SK-N-SH (cell line): Measurements from ENCODE around the gene IMMT. TPM values are rescaled to one million over a fixed set of nuclear protein-coding genes. Genes with fewer than 3 reads are reported as not detected.

Experiments
- CTCF ChIA-PET: fragments of 300-600, 350-600 bp; formaldehyde crosslinking; extraction: SDS; loops from one replicate; lab custom pipeline; 2021; lab: Yijun Ruan, JAX
- POLR2A ChIA-PET: fragments of 350-600 bp; sonication (Branson Sonifier 250); formaldehyde crosslinking; extraction: SDS; loops from one replicate; lab custom pipeline; 2020; ENCODE audit warnings: antibody characterized with exemption, inconsistent platforms; lab: Yijun Ruan, JAX
- DNase-seq: peaks from one replicate; pipeline ENCODE4 v3.0.0; 2012
- H2AFZ ChIP-seq: fragments of 200-600 bp; sonication (generic); 2 replicates; pipeline ENCODE4 v1.8.1; 2016; ENCODE audit warnings: antibody characterized with exemption, mild to moderate bottlenecking, low read depth
- H3F3A ChIP-seq: fragments of 200-600 bp; sonication (generic); replicated peaks from 2 replicates; pipeline ENCODE3; 2016; ENCODE audit warnings: antibody characterized with exemption, mild to moderate bottlenecking; ENCODE audit not compliant: insufficient read depth
- H3K27ac ChIP-seq, 2 experiments: fragments of 200-500 bp in 1 of 2; fragments of 200-600 bp in 1 of 2; sonication (Bioruptor generic) in 1 of 2; sonication (generic), shearing (Covaris generic) in 1 of 2; 2 replicates each; pipeline versions ENCODE4 v1.5.1 to v1.6.1; 2014 to 2016; ENCODE audit warnings: low read depth in 2 of 2, inconsistent platforms in 1 of 2, low read length in 1 of 2, mild to moderate bottlenecking in 1 of 2, mixed read lengths in 1 of 2
- H3K27me3 ChIP-seq: fragments of 200-600 bp; sonication (generic), shearing (Covaris generic); 2 replicates; pipeline ENCODE4 v1.6.1; 2016; ENCODE audit warnings: mixed run types; ENCODE audit not compliant: insufficient read depth
- H3K36me3 ChIP-seq, 2 experiments: fragments of 200-500 bp in 1 of 2; fragments of 200-600 bp in 1 of 2; sonication (Bioruptor generic) in 1 of 2; sonication (generic) in 1 of 2; replicated peaks in 1 of 2; 2 replicates each; pipeline versions ENCODE3 to v1.5.1; 2014 to 2016; ENCODE audit warnings: low read length in 1 of 2, mild to moderate bottlenecking in 1 of 2; ENCODE audit not compliant: insufficient read depth in 2 of 2, control insufficient read depth in 1 of 2
- H3K4me1 ChIP-seq, 2 experiments: fragments of 200-500 bp in 1 of 2; fragments of 200-600 bp in 1 of 2; sonication (Bioruptor generic) in 1 of 2; sonication (generic), shearing (Covaris generic) in 1 of 2; 2 replicates each; pipeline versions ENCODE4 v1.5.1 to v1.6.1; 2014 to 2016; ENCODE audit warnings: low read depth in 1 of 2, low read length in 1 of 2, mixed run types in 1 of 2; ENCODE audit not compliant: insufficient read depth in 2 of 2, control insufficient read depth in 1 of 2
- H3K4me2 ChIP-seq: fragments of 200-600 bp; sonication (generic), shearing (Covaris generic); 2 replicates; pipeline ENCODE4 v1.6.1; 2017; ENCODE audit warnings: mixed run types
- H3K4me3 ChIP-seq, 2 experiments: fragments of 200-500 bp in 1 of 2; fragments of 200-600 bp in 1 of 2; sonication (Bioruptor generic) in 1 of 2; sonication (generic), shearing (Covaris generic) in 1 of 2; 2 replicates each; pipeline versions ENCODE4 v1.5.1 to v1.8.1; 2014 to 2016; ENCODE audit warnings: low read depth in 2 of 2, inconsistent platforms in 1 of 2, low read length in 1 of 2, mild to moderate bottlenecking in 1 of 2, mixed read lengths in 1 of 2, moderate library complexity in 1 of 2
- H3K79me2 ChIP-seq: fragments of 200-600 bp; sonication (generic); 2 replicates; pipeline ENCODE4 v1.8.1; 2017; ENCODE audit warnings: mild to moderate bottlenecking; ENCODE audit not compliant: insufficient read depth
- H3K9ac ChIP-seq: fragments of 200-600 bp; sonication (generic); 2 replicates; pipeline ENCODE4 v1.6.1; 2017; ENCODE audit warnings: mixed run types
- H3K9me2 ChIP-seq: fragments of 200-600 bp; sonication (generic); 2 replicates; pipeline ENCODE4 v1.6.1; 2017; ENCODE audit warnings: mixed run types
- H3K9me3 ChIP-seq: fragments of 200-600 bp; sonication (generic); 2 replicates; pipeline ENCODE4 v1.6.1; 2017; ENCODE audit warnings: mixed run types, mild to moderate bottlenecking, moderate library complexity
- H4K20me1 ChIP-seq: fragments of 200-600 bp; sonication (generic); 2 replicates; pipeline ENCODE4 v1.6.1; 2017; ENCODE audit warnings: mild to moderate bottlenecking, mixed run types; ENCODE audit not compliant: insufficient read depth
- FOSL2 ChIP-seq: IDR thresholded peaks from 2 replicates; pipeline ENCODE4 v1.4.0; 2012; ENCODE audit warnings: low read depth, mild to moderate bottlenecking, moderate library complexity, borderline replicate concordance
- FOXJ3 ChIP-seq: sonication (generic); formaldehyde crosslinking; IDR thresholded peaks from 2 replicates; pipeline ENCODE4 v1.5.1; 2020; ENCODE audit warnings: mild to moderate bottlenecking, missing genetic modification reagents
- TCF12 ChIP-seq: IDR thresholded peaks from 2 replicates; pipeline ENCODE4 v1.4.0; 2012
- YY1 ChIP-seq: IDR thresholded peaks from 2 replicates; pipeline ENCODE4 v1.4.0; 2012; ENCODE audit warnings: low read depth, mild to moderate bottlenecking
- WGBS: methylation state at CpG from one replicate; pipeline ENCODE4 v1.1.6; 2017; ENCODE audit warnings: low lambda C conversion rate; 5-methylcytosine and 5-hydroxymethylcytosine counted together
- polyA plus RNA-seq, 3 experiments: library from polyadenylated mRNA; depleted of rRNA; stranded (reverse); fragments of >200 nt; gene quantifications; 2 replicates each; pipeline ENCODE4 v1.2.3, GENCODE V29; 2012
- TF ChIP-seq, protein P1 (sequence below): fragments of 200-600 bp; sonication (generic); IDR thresholded peaks from 2 replicates; pipeline ENCODE4 v1.6.1; 2017; ENCODE audit warnings: antibody characterized with exemption, mild to moderate bottlenecking, moderate library complexity
- TF ChIP-seq, protein P2 (sequence below): IDR thresholded peaks from 2 replicates; pipeline ENCODE4 v1.4.0; 2012; ENCODE audit warnings: low read depth
- TF ChIP-seq, protein P3 (sequence below): IDR thresholded peaks from 2 replicates; pipeline ENCODE4; 2012
- TF ChIP-seq, protein P4 (sequence below): IDR thresholded peaks from 2 replicates; pipeline ENCODE4 v1.6.1; 2012; ENCODE audit warnings: mild to moderate bottlenecking, low read depth, low read length, moderate library complexity

Gene IMMT
- polyA plus RNA-seq, 1 of the 3 experiments (the other 2 are of a cell fraction): 36.3 TPM

DNA sequence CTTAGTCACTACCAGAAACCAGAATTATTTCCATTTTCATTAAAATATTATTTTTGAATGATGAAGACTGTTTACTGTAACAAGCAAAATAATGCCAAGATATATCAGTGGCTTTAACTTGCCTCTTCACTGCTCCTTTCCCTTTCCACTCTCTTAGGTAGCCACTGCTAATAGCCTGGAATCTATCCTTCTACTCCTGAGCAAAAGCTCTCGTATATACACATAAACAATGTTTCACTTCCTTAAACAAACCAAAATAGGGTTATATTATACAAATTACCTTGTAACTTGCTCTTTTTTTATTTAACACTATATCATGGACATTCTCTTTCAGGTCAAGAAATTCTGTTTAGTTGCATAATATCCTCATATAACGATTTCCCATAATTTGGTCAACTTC is 20.8 kb downstream of the IMMT start:
- no peak overlapping the region for H2AFZ ChIP-seq
- peaks cover 10% of the 10 kb centered on the region for H3F3A ChIP-seq
- peaks cover 2 to 16% of the 10 kb centered on the region in 2 experiments; a peak in 2 of 4 replicates for H3K4me1 ChIP-seq
- ChIA-PET CTCF (no interaction called here), POLR2A (no interaction called here)
- DNase-seq: no peak
- WGBS: 97% methylated on average over 2 of the region's 2 CpGs
- no peak overlapping the region for H3K4me3 ChIP-seq
- H3K9ac ChIP-seq: no peak overlapping the region
- H3K4me2 ChIP-seq: no peak overlapping the region
- H3K36me3 ChIP-seq: peaks cover 47 to 62% of the 10 kb centered on the region in 2 experiments
- H3K9me2 ChIP-seq: no peaks in the 10 kb centered on the region
- TF ChIP-seq FOSL2 (no peak), TCF12 (no peak)
- TF ChIP-seq, protein P1, sequence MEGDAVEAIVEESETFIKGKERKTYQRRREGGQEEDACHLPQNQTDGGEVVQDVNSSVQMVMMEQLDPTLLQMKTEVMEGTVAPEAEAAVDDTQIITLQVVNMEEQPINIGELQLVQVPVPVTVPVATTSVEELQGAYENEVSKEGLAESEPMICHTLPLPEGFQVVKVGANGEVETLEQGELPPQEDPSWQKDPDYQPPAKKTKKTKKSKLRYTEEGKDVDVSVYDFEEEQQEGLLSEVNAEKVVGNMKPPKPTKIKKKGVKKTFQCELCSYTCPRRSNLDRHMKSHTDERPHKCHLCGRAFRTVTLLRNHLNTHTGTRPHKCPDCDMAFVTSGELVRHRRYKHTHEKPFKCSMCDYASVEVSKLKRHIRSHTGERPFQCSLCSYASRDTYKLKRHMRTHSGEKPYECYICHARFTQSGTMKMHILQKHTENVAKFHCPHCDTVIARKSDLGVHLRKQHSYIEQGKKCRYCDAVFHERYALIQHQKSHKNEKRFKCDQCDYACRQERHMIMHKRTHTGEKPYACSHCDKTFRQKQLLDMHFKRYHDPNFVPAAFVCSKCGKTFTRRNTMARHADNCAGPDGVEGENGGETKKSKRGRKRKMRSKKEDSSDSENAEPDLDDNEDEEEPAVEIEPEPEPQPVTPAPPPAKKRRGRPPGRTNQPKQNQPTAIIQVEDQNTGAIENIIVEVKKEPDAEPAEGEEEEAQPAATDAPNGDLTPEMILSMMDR: no peak
- TF ChIP-seq, protein P2, sequence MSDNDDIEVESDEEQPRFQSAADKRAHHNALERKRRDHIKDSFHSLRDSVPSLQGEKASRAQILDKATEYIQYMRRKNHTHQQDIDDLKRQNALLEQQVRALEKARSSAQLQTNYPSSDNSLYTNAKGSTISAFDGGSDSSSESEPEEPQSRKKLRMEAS: no peak
- TF ChIP-seq, protein P3, sequence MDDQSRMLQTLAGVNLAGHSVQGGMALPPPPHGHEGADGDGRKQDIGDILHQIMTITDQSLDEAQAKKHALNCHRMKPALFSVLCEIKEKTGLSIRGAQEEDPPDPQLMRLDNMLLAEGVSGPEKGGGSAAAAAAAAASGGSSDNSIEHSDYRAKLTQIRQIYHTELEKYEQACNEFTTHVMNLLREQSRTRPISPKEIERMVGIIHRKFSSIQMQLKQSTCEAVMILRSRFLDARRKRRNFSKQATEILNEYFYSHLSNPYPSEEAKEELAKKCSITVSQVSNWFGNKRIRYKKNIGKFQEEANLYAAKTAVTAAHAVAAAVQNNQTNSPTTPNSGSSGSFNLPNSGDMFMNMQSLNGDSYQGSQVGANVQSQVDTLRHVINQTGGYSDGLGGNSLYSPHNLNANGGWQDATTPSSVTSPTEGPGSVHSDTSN: no peak
- peaks cover 40% of the 10 kb centered on the region for H3K79me2 ChIP-seq
- no peaks in the 10 kb centered on the region for H3K9me3 ChIP-seq
- no peaks in the 10 kb centered on the region for H4K20me1 ChIP-seq
- no peak overlapping the region for H3K27ac ChIP-seq
- H3K27me3 ChIP-seq: no peaks in the 10 kb centered on the region

DNA sequence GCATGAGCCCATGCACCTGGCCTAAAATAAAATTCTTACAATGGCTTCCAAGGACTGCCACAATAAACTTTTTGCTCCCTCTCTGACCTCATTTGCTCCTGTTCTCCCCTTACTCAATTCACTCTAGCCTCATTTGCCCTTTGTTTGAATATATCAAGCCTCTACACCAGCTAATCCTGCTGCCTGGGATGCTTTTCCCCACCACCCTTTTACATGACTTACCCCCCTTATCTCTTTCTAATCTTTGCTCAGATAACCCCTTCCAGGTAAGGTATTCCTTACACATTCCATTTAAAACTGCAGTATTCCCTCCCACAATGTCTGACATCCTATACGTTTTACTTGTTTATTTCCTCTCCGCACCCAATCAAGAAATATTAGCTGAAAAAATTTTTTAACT is 22.7 kb downstream of the IMMT start:
- no peak overlapping the region for H3K27ac ChIP-seq
- ChIA-PET CTCF (no interaction called here), POLR2A (no interaction called here)
- peaks cover 12% of the 10 kb centered on the region for H3F3A ChIP-seq
- peaks cover 53 to 60% of the 10 kb centered on the region in 2 experiments for H3K36me3 ChIP-seq
- no peaks in the 10 kb centered on the region for H3K27me3 ChIP-seq
- peaks cover 43% of the 10 kb centered on the region for H3K79me2 ChIP-seq
- no peak overlapping the region for H3K4me2 ChIP-seq
- WGBS: 39% methylated on average over 2 of the region's 2 CpGs
- no peak for TF ChIP-seq FOXJ3 (CRISPR knock-in tag)
- TF ChIP-seq, protein P4, sequence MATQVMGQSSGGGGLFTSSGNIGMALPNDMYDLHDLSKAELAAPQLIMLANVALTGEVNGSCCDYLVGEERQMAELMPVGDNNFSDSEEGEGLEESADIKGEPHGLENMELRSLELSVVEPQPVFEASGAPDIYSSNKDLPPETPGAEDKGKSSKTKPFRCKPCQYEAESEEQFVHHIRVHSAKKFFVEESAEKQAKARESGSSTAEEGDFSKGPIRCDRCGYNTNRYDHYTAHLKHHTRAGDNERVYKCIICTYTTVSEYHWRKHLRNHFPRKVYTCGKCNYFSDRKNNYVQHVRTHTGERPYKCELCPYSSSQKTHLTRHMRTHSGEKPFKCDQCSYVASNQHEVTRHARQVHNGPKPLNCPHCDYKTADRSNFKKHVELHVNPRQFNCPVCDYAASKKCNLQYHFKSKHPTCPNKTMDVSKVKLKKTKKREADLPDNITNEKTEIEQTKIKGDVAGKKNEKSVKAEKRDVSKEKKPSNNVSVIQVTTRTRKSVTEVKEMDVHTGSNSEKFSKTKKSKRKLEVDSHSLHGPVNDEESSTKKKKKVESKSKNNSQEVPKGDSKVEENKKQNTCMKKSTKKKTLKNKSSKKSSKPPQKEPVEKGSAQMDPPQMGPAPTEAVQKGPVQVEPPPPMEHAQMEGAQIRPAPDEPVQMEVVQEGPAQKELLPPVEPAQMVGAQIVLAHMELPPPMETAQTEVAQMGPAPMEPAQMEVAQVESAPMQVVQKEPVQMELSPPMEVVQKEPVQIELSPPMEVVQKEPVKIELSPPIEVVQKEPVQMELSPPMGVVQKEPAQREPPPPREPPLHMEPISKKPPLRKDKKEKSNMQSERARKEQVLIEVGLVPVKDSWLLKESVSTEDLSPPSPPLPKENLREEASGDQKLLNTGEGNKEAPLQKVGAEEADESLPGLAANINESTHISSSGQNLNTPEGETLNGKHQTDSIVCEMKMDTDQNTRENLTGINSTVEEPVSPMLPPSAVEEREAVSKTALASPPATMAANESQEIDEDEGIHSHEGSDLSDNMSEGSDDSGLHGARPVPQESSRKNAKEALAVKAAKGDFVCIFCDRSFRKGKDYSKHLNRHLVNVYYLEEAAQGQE: no peak
- TF ChIP-seq YY1: no peak
- H2AFZ ChIP-seq: no peak overlapping the region
- H3K9me3 ChIP-seq: no peaks in the 10 kb centered on the region
- no peaks in the 10 kb centered on the region for H4K20me1 ChIP-seq
- H3K9me2 ChIP-seq: no peaks in the 10 kb centered on the region
- DNase-seq: no peak
- H3K9ac ChIP-seq: no peak overlapping the region
- H3K4me3 ChIP-seq: no peak overlapping the region
- H3K4me1 ChIP-seq: peaks cover 2 to 16% of the 10 kb centered on the region in 2 experiments; a peak in 2 of 4 replicates
